Lung (tissue), 12 donors: Measurements from ENCODE around the gene FHAD1. TPM values are rescaled to one million over a fixed set of nuclear protein-coding genes. Genes with fewer than 3 reads are reported as not detected.

Experiments
- ATAC-seq: fragments of 200-7000 bp; cut with Tn5 transposase; one replicate; pipeline ENCODE4 v1.9.1; 2020; ENCODE audit warnings: moderate number of reproducible peaks; ENCODE audit not compliant: insufficient read depth, low FRiP score
- DNase-seq, 3 donors: peaks; one replicate each; pipeline ENCODE4 v3.0.0-alpha.2; 2013 to 2017
- H3K27ac ChIP-seq, 2 donors: one replicate each; pipeline ENCODE4 v1.5.1; 2013; ENCODE audit warnings: mild to moderate bottlenecking in 2 of 2, moderate library complexity in 2 of 2, control low read depth in 1 of 2, inconsistent platforms in 1 of 2, low read depth in 1 of 2, low read length in 1 of 2
- H3K27me3 ChIP-seq, 3 donors: one replicate each; pipeline ENCODE4 v1.5.1; 2013; ENCODE audit warnings: low read length in 2 of 3; ENCODE audit not compliant: control insufficient read depth in 3 of 3, insufficient read depth in 3 of 3
- H3K36me3 ChIP-seq, 4 donors: one replicate each; pipeline ENCODE4 v1.5.1; 2013; ENCODE audit warnings: low read length in 4 of 4, mild to moderate bottlenecking in 1 of 4, moderate library complexity in 1 of 4; ENCODE audit not compliant: control insufficient read depth in 4 of 4, insufficient read depth in 4 of 4
- H3K4me1 ChIP-seq, 5 donors: one replicate each; pipeline ENCODE4 v1.5.1; 2013; ENCODE audit warnings: low read length in 5 of 5, mild to moderate bottlenecking in 2 of 5, moderate library complexity in 1 of 5; ENCODE audit not compliant: control insufficient read depth in 5 of 5, insufficient read depth in 5 of 5
- H3K4me3 ChIP-seq: one replicate; pipeline ENCODE4 v1.5.1; 2013; ENCODE audit warnings: mild to moderate bottlenecking, control low read depth, moderate library complexity
- H3K9ac ChIP-seq, 2 donors: one replicate each; pipeline ENCODE4 v1.5.1; 2013; ENCODE audit warnings: low read length in 2 of 2, control low read depth in 1 of 2; ENCODE audit not compliant: insufficient read depth in 1 of 2
- H3K9me3 ChIP-seq, 4 donors: one replicate each; pipeline ENCODE4 v1.5.1; 2013; ENCODE audit warnings: low read length in 3 of 4, mild to moderate bottlenecking in 1 of 4, moderate library complexity in 1 of 4; ENCODE audit not compliant: control insufficient read depth in 4 of 4, insufficient read depth in 3 of 4
- WGBS, 2 donors: extraction: QIAGEN DNeasy Blood & Tissue Kit; methylation state at CpG; one replicate each; pipeline ENCODE4 v1.1.7; 2013; 5-methylcytosine and 5-hydroxymethylcytosine counted together
- polyA plus RNA-seq, 2 donors: library from polyadenylated mRNA; stranded (reverse); fragments of 200-250 nt; gene quantifications; one replicate each; pipeline ENCODE4 v1.2.1, GENCODE V29; 2013
- total RNA-seq, 2 donors: library from RNA; depleted of rRNA in 1 of 2; stranded (reverse); fragments of >200 nt in 1 of 2; gene quantifications; one replicate each; pipeline ENCODE4 v1.2.1, GENCODE V29; 2014 to 2021
- TF ChIP-seq, protein P1 (sequence below): IDR thresholded peaks from 2 replicates; pipeline ENCODE4 v1.5.1; 2012; ENCODE audit warnings: mild to moderate bottlenecking; ENCODE audit errors: control extremely low read depth, extremely low read depth
- donor health status: control.
- donor health status: control.
- donor health status: Bipolar disorder and iron deficiency.
- donor health status: healthy.
- donor health status: DM: yes; HTN: yes; CAD: no.

Gene FHAD1
- total and polyA plus RNA-seq, 4 donors, result 4.4 to 25.9 (median 9.2) TPM

DNA sequence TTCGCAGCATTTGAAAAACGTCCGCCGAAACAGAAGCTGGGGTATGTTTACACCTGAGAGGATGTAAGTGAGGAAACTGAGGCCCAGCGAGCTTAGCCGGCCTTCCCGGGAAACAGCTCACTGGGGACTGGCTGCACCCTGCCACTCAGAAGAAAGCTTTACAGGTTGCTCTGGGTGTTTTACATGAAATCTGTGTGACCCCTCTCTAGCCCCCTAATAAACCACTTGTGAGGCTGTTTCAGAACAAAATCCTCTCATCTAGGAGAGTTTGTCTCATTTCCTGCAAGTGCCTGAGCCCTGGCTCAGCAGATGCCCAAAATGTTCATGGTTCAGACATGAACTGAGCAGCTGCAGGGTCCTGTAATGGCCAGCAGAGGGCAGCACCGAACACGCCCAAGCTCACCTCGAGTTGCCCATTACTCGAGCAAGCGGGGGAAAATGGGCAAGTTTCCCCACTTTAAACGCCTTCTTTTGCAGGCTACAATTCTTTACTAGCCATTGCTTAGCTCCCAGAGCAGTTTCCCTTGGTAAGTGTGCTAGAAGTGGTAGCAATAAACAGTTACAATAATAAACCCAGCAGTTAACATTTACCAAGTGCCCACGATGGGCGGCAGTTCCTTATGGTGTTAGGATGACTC is 76.4 kb downstream of the FHAD1 start:
- ATAC-seq (peak; percentile 91), DNase-seq (peak; percentile 82 to 89 (median 82))
- WGBS, 2 donors, result 43 to 49% methylated on average over 15 of the region's 15 CpGs
- Histone ChIP-seq H3K36me3 (no peaks in the 10 kb centered on the region), H3K9ac (no peak overlapping the region), H3K27ac (no peak overlapping the region), H3K4me3 (no peak overlapping the region), H3K4me1 (peaks cover 0 to 26% (median 11%) of the 10 kb centered on the region in 5 donors), H3K27me3 (no peaks in the 10 kb centered on the region), H3K9me3 (peaks cover 0 to 2% (median 0%) of the 10 kb centered on the region in 4 donors)
- TF ChIP-seq, protein P1, sequence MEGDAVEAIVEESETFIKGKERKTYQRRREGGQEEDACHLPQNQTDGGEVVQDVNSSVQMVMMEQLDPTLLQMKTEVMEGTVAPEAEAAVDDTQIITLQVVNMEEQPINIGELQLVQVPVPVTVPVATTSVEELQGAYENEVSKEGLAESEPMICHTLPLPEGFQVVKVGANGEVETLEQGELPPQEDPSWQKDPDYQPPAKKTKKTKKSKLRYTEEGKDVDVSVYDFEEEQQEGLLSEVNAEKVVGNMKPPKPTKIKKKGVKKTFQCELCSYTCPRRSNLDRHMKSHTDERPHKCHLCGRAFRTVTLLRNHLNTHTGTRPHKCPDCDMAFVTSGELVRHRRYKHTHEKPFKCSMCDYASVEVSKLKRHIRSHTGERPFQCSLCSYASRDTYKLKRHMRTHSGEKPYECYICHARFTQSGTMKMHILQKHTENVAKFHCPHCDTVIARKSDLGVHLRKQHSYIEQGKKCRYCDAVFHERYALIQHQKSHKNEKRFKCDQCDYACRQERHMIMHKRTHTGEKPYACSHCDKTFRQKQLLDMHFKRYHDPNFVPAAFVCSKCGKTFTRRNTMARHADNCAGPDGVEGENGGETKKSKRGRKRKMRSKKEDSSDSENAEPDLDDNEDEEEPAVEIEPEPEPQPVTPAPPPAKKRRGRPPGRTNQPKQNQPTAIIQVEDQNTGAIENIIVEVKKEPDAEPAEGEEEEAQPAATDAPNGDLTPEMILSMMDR, result peak; percentile 99

DNA sequence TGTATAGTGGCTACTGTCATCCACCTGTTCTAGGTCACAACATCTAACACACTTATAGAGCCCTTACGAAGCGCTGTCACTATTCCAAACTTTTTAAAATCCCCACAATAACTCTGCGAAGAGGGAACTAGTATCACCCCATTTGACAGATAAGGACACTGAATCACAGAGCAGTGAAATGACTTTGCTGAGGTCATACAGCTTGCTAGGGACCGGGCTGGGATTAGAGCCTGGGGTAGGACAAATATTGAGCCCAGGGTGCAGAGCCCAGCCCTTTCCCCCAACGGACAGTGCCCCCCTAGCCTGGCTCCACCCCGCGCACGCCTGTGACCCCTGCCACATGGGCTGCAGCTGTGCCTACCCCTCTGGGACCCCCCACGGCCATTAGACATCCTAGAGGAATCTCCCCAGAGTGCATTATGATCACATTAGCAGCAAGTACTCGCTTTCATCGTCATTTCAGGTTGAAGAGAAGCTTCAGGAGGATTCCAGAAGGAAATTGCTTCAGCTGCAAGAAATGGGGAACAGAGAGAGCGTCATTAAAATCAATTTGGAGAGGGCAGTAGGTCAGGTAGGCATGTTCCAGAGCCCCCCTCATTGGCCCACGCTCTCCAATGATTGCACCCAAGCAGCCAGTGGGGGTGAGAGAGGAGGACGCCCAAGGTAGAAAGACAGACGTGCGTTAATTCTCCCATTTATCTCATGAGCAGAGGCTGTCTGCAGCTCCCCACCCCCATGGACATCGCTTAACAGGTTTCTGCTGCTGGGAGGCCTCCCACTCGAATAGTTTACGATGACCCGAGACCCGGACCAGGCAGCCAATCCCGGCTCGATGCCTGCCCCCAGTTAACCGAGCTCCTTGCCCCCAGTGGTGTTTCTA is 77.2 kb downstream of the FHAD1 start:
- Histone ChIP-seq H3K9me3 (peaks cover 0 to 2% (median 0%) of the 10 kb centered on the region in 4 donors), H3K9ac (no peak overlapping the region), H3K36me3 (no peaks in the 10 kb centered on the region), H3K27me3 (no peaks in the 10 kb centered on the region), H3K4me1 (peaks cover 0 to 34% (median 16%) of the 10 kb centered on the region in 5 donors), H3K4me3 (no peak overlapping the region), H3K27ac (no peak overlapping the region)
- TF ChIP-seq, protein P1, result no peak
- ATAC-seq (peak; percentile 21), DNase-seq (peak in 1 of 3 donors; percentile 42)
- 62 to 69% methylated on average over 24 of the region's 24 CpGs for WGBS, 2 donors

DNA sequence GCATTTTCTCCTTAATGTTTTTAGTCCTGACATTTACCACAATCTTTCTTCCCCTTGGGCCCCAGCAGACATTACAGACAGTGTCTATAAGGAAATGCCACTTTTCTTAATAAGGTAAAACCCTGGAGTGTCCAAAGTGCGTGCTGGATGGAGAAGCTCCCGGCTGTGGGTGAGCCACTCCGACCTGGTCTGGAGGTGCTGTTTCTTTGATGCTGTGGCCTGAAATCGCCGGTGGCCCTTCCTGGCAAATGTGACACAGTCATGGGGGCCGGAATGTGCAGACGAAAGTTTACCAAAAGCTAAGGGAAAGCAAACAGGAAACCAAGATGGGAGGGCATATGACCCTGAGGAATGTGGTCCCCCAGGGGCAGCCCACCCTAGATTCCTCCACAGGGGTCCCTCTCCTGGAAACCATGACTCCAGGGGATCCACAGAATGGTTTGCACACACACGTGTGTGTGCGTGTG is 77.9 kb downstream of the FHAD1 start:
- peaks cover 0 to 40% (median 23%) of the 10 kb centered on the region in 5 donors for H3K4me1 ChIP-seq
- H3K27me3 ChIP-seq, result no peaks in the 10 kb centered on the region
- TF ChIP-seq, protein P1, result no peak
- no peak overlapping the region for H3K9ac ChIP-seq
- DNase-seq, result no peak
- H3K36me3 ChIP-seq, result no peaks in the 10 kb centered on the region
- peaks cover 0 to 2% (median 0%) of the 10 kb centered on the region in 4 donors for H3K9me3 ChIP-seq
- no peak overlapping the region for H3K4me3 ChIP-seq
- 74 to 75% methylated on average over 9 of the region's 9 CpGs for WGBS, 2 donors
- H3K27ac ChIP-seq, result no peak overlapping the region
- no peak for ATAC-seq
